ENCODE data around the gene ZNF71. TPM values are rescaled to one million over a fixed set of nuclear protein-coding genes. Genes with fewer than 3 reads are reported as not detected.

Gene ZNF71
- polyA plus RNA-seq, 3 donors, result 2.6 to 4.0 (median 4.0) TPM

DNA sequence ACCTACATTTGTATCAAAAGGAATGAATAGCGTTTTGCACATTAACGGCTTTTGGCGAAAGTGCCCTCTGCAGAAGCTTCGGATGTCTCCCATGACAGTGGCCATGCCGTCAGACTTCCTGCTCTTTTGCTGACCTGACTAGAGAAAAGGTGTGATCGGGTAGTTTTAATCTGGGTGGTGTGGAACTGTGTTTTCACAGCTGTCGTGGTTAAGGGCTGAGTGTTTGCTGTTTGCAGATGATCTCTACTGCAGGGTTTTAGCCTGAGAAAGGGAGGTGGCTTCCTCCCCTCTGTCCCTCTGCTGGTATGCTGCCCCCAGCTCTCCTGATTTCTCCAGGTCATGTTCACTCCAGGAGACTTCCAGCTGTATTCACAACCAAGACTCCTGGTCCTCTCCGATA is 22.4 kb downstream of the ZNF71 start:
- peaks cover 0 to 60% of the 10 kb centered on the region in 2 donors for H3K36me3 ChIP-seq (replicated peaks in 1 of 2; ENCODE audit: control insufficient read depth in 1 of 2, insufficient read depth in 2 of 2, low read length in 2 of 2)
- H3K27me3 Mint-ChIP-seq (ENCODE audit: low read depth in 3 of 3), result peaks cover 0 to 2% (median 0%) of the 10 kb centered on the region in 3 donors
- no peaks in the 10 kb centered on the region for H3K27me3 ChIP-seq (ENCODE audit: control insufficient read depth in 2 of 2, insufficient read depth in 2 of 2, low read length in 2 of 2)

DNA sequence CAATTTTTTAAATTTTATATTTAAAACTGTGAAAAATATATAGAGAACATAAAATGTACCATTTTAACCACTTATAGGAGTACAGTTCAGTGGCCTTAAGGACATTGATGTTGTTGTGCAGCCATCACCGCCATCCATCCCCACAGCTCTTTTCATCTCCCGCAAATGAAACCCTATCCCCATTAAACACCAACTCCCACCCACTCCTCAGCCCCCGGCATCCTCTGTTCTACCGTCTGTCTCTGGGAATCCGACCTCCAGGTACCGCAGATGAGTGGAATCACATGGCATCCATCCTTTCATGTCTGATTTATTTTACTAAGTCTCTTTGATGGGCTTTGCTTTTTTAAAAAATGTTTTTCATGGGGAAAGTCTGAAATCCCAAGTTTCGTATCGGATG is 24.0 kb downstream of the ZNF71 start:
- no peak overlapping the region for H3K27ac Mint-ChIP-seq
- DNase-seq, result no peak
- peaks cover 0 to 65% of the 10 kb centered on the region in 2 donors for H3K36me3 ChIP-seq (replicated peaks in 1 of 2; ENCODE audit: control insufficient read depth in 1 of 2, insufficient read depth in 2 of 2, low read length in 2 of 2)
- H3K4me3 Mint-ChIP-seq, result no peak overlapping the region
- no peaks in the 10 kb centered on the region for H3K27me3 Mint-ChIP-seq (ENCODE audit: low read depth in 3 of 3)
- no peaks in the 10 kb centered on the region for H3K27me3 ChIP-seq (ENCODE audit: control insufficient read depth in 2 of 2, insufficient read depth in 2 of 2, low read length in 2 of 2)
- H3K4me1 ChIP-seq (ENCODE audit: control insufficient read depth in 1 of 2, insufficient read depth in 2 of 2, low read length in 2 of 2), result no peaks in the 10 kb centered on the region
- H3K4me2 ChIP-seq (replicated peaks; ENCODE audit: extremely low read depth, low read length, poor library complexity, severe bottlenecking), result no peak overlapping the region
- H3K4me3 ChIP-seq (replicated peaks in 1 of 3; ENCODE audit: low read depth in 2 of 3, low read length in 3 of 3), result no peak overlapping the region
- H3K9me3 Mint-ChIP-seq, result peaks cover 77 to 96% (median 90%) of the 10 kb centered on the region in 7 donors
- no peaks in the 10 kb centered on the region for H4K20me1 ChIP-seq (ENCODE audit: insufficient read depth, low read length)
- no peaks in the 10 kb centered on the region for H3K79me2 ChIP-seq (ENCODE audit: insufficient read depth, low read length)
- no peak overlapping the region for H2AFZ ChIP-seq (ENCODE audit: insufficient read depth, low read depth, low read length, poor library complexity, severe bottlenecking)
- TF ChIP-seq, protein P1, sequence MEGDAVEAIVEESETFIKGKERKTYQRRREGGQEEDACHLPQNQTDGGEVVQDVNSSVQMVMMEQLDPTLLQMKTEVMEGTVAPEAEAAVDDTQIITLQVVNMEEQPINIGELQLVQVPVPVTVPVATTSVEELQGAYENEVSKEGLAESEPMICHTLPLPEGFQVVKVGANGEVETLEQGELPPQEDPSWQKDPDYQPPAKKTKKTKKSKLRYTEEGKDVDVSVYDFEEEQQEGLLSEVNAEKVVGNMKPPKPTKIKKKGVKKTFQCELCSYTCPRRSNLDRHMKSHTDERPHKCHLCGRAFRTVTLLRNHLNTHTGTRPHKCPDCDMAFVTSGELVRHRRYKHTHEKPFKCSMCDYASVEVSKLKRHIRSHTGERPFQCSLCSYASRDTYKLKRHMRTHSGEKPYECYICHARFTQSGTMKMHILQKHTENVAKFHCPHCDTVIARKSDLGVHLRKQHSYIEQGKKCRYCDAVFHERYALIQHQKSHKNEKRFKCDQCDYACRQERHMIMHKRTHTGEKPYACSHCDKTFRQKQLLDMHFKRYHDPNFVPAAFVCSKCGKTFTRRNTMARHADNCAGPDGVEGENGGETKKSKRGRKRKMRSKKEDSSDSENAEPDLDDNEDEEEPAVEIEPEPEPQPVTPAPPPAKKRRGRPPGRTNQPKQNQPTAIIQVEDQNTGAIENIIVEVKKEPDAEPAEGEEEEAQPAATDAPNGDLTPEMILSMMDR (IDR thresholded peaks at IDR 0.05), result no peak
- no peak overlapping the region for H3K27ac ChIP-seq (ENCODE audit: low read depth in 1 of 2, low read length in 2 of 2)
- peaks cover 82 to 98% of the 10 kb centered on the region in 2 donors for H3K9me3 ChIP-seq (replicated peaks in 1 of 2; ENCODE audit: control insufficient read depth in 1 of 2, insufficient read depth in 1 of 2, low read length in 2 of 2)
- no peak overlapping the region for H3K9ac ChIP-seq (ENCODE audit: insufficient read depth, low read length, poor library complexity, severe bottlenecking)
- intact Hi-C loops (cut with micrococcal nuclease), result no loop called here
- peaks cover 26 to 49% of the 10 kb centered on the region in 2 donors for H3K36me3 Mint-ChIP-seq
- no peaks in the 10 kb centered on the region for H3K4me1 Mint-ChIP-seq
- 100% methylated on average over 4 of the region's 8 CpGs for WGBS (ENCODE audit: insufficient coverage)

More for the DNA sequence above, 22.4 kb downstream of the ZNF71 start:
- Mint-ChIP-seq H3K4me1 (no peaks in the 10 kb centered on the region), H3K4me3 (no peak overlapping the region), H3K27ac (no peak overlapping the region), H3K36me3 (peaks cover 26 to 42% of the 10 kb centered on the region in 2 donors), H3K9me3 (peaks cover 83 to 96% (median 89%) of the 10 kb centered on the region in 7 donors)
- Histone ChIP-seq H3K4me1 (ENCODE audit: control insufficient read depth in 1 of 2, insufficient read depth in 2 of 2, low read length in 2 of 2) (no peaks in the 10 kb centered on the region), H4K20me1 (ENCODE audit: insufficient read depth, low read length) (no peaks in the 10 kb centered on the region), H2AFZ (ENCODE audit: insufficient read depth, low read depth, low read length, poor library complexity, severe bottlenecking) (no peak overlapping the region), H3K27ac (ENCODE audit: low read depth in 1 of 2, low read length in 2 of 2) (no peak overlapping the region), H3K79me2 (ENCODE audit: insufficient read depth, low read length) (no peaks in the 10 kb centered on the region), H3K4me2 (replicated peaks; ENCODE audit: extremely low read depth, low read length, poor library complexity, severe bottlenecking) (no peak overlapping the region), H3K9ac (ENCODE audit: insufficient read depth, low read length, poor library complexity, severe bottlenecking) (no peak overlapping the region), H3K4me3 (replicated peaks in 1 of 3; ENCODE audit: low read depth in 2 of 3, low read length in 3 of 3) (peak overlapping the region in 1 of 3 experiments; percentile 30), H3K9me3 (replicated peaks in 1 of 2; ENCODE audit: control insufficient read depth in 1 of 2, insufficient read depth in 1 of 2, low read length in 2 of 2) (peaks cover 80 to 98% of the 10 kb centered on the region in 2 donors)
- TF ChIP-seq, protein P1 (IDR thresholded peaks at IDR 0.05), result no peak
- intact Hi-C loops (cut with micrococcal nuclease), result no loop called here
- WGBS (ENCODE audit: insufficient coverage), result 97% methylated on average over 6 of the region's 8 CpGs
- DNase-seq, result no peak

All from CD14-positive monocyte (primary cell).